SK-N-SH (cell line): Measurements from ENCODE around the gene FRMD3. TPM values are rescaled to one million over a fixed set of nuclear protein-coding genes. Genes with fewer than 3 reads are reported as not detected.

Source experiments
- CTCF ChIA-PET: fragments of 300-600, 350-600 bp; formaldehyde crosslinking; extraction: SDS; loops from one replicate; lab custom pipeline; 2021; lab: Yijun Ruan, JAX
- POLR2A ChIA-PET: fragments of 350-600 bp; sonication (Branson Sonifier 250); formaldehyde crosslinking; extraction: SDS; loops from one replicate; lab custom pipeline; 2020; ENCODE audit warnings: antibody characterized with exemption, inconsistent platforms; lab: Yijun Ruan, JAX
- DNase-seq: peaks from one replicate; pipeline ENCODE4 v3.0.0; 2012
- H2AFZ ChIP-seq: fragments of 200-600 bp; sonication (generic); 2 replicates; pipeline ENCODE4 v1.8.1; 2016; ENCODE audit warnings: antibody characterized with exemption, mild to moderate bottlenecking, low read depth
- H3F3A ChIP-seq: fragments of 200-600 bp; sonication (generic); replicated peaks from 2 replicates; pipeline ENCODE3; 2016; ENCODE audit warnings: antibody characterized with exemption, mild to moderate bottlenecking; ENCODE audit not compliant: insufficient read depth
- H3K27ac ChIP-seq, 2 experiments: fragments of 200-500 bp in 1 of 2; fragments of 200-600 bp in 1 of 2; sonication (Bioruptor generic) in 1 of 2; sonication (generic), shearing (Covaris generic) in 1 of 2; 2 replicates each; pipeline versions ENCODE4 v1.5.1 to v1.6.1; 2014 to 2016; ENCODE audit warnings: low read depth in 2 of 2, inconsistent platforms in 1 of 2, low read length in 1 of 2, mild to moderate bottlenecking in 1 of 2, mixed read lengths in 1 of 2
- H3K27me3 ChIP-seq: fragments of 200-600 bp; sonication (generic), shearing (Covaris generic); 2 replicates; pipeline ENCODE4 v1.6.1; 2016; ENCODE audit warnings: mixed run types; ENCODE audit not compliant: insufficient read depth
- H3K36me3 ChIP-seq, 2 experiments: fragments of 200-500 bp in 1 of 2; fragments of 200-600 bp in 1 of 2; sonication (Bioruptor generic) in 1 of 2; sonication (generic) in 1 of 2; replicated peaks in 1 of 2; 2 replicates each; pipeline versions ENCODE3 to v1.5.1; 2014 to 2016; ENCODE audit warnings: low read length in 1 of 2, mild to moderate bottlenecking in 1 of 2; ENCODE audit not compliant: insufficient read depth in 2 of 2, control insufficient read depth in 1 of 2
- H3K4me1 ChIP-seq, 2 experiments: fragments of 200-500 bp in 1 of 2; fragments of 200-600 bp in 1 of 2; sonication (Bioruptor generic) in 1 of 2; sonication (generic), shearing (Covaris generic) in 1 of 2; 2 replicates each; pipeline versions ENCODE4 v1.5.1 to v1.6.1; 2014 to 2016; ENCODE audit warnings: low read depth in 1 of 2, low read length in 1 of 2, mixed run types in 1 of 2; ENCODE audit not compliant: insufficient read depth in 2 of 2, control insufficient read depth in 1 of 2
- H3K4me2 ChIP-seq: fragments of 200-600 bp; sonication (generic), shearing (Covaris generic); 2 replicates; pipeline ENCODE4 v1.6.1; 2017; ENCODE audit warnings: mixed run types
- H3K4me3 ChIP-seq, 2 experiments: fragments of 200-500 bp in 1 of 2; fragments of 200-600 bp in 1 of 2; sonication (Bioruptor generic) in 1 of 2; sonication (generic), shearing (Covaris generic) in 1 of 2; 2 replicates each; pipeline versions ENCODE4 v1.5.1 to v1.8.1; 2014 to 2016; ENCODE audit warnings: low read depth in 2 of 2, inconsistent platforms in 1 of 2, low read length in 1 of 2, mild to moderate bottlenecking in 1 of 2, mixed read lengths in 1 of 2, moderate library complexity in 1 of 2
- H3K79me2 ChIP-seq: fragments of 200-600 bp; sonication (generic); 2 replicates; pipeline ENCODE4 v1.8.1; 2017; ENCODE audit warnings: mild to moderate bottlenecking; ENCODE audit not compliant: insufficient read depth
- H3K9ac ChIP-seq: fragments of 200-600 bp; sonication (generic); 2 replicates; pipeline ENCODE4 v1.6.1; 2017; ENCODE audit warnings: mixed run types
- H3K9me2 ChIP-seq: fragments of 200-600 bp; sonication (generic); 2 replicates; pipeline ENCODE4 v1.6.1; 2017; ENCODE audit warnings: mixed run types
- H3K9me3 ChIP-seq: fragments of 200-600 bp; sonication (generic); 2 replicates; pipeline ENCODE4 v1.6.1; 2017; ENCODE audit warnings: mixed run types, mild to moderate bottlenecking, moderate library complexity
- H4K20me1 ChIP-seq: fragments of 200-600 bp; sonication (generic); 2 replicates; pipeline ENCODE4 v1.6.1; 2017; ENCODE audit warnings: mild to moderate bottlenecking, mixed run types; ENCODE audit not compliant: insufficient read depth
- CHD2 ChIP-seq: fragments of 150-350 bp; IDR thresholded peaks from 2 replicates; pipeline ENCODE4 v1.6.1; 2018; ENCODE audit warnings: low read length; ENCODE audit not compliant: partially characterized antibody
- ELF1 ChIP-seq: IDR thresholded peaks from 2 replicates; pipeline ENCODE4 v1.4.0; 2012
- EZH2phosphoT487 ChIP-seq: fragments of 200-600 bp; sonication (generic); IDR thresholded peaks from 2 replicates; pipeline ENCODE4 v1.6.1; 2017; ENCODE audit warnings: low read depth, mixed run types, mild to moderate bottlenecking, antibody characterized with exemption, moderate library complexity, borderline replicate concordance
- FOXM1 ChIP-seq: IDR thresholded peaks from 2 replicates; pipeline ENCODE4 v1.4.0; 2012; ENCODE audit warnings: low read depth, mild to moderate bottlenecking
- GATA2 ChIP-seq: sonication (generic); formaldehyde crosslinking; IDR thresholded peaks from 2 replicates; pipeline ENCODE4 v1.5.0; 2020; ENCODE audit warnings: mild to moderate bottlenecking, missing genetic modification reagents
- IRF3 ChIP-seq: fragments of 150-350 bp; IDR thresholded peaks from 2 replicates; pipeline ENCODE4 v1.6.1; 2016; ENCODE audit warnings: mild to moderate bottlenecking, low read depth, low read length
- JUND ChIP-seq: IDR thresholded peaks from 2 replicates; pipeline ENCODE4 v1.4.0; 2012
- MEF2A ChIP-seq: IDR thresholded peaks from 2 replicates; pipeline ENCODE4 v1.4.0; 2012; ENCODE audit warnings: low read depth, borderline replicate concordance
- MXI1 ChIP-seq: IDR thresholded peaks from 2 replicates; pipeline ENCODE4 v1.6.1; 2012; ENCODE audit warnings: mild to moderate bottlenecking, low read depth, low read length, improper control_type of control experiment
- NFIC ChIP-seq: IDR thresholded peaks from 2 replicates; pipeline ENCODE4 v1.4.0; 2012; ENCODE audit warnings: borderline replicate concordance
- RAD21 ChIP-seq: IDR thresholded peaks from 2 replicates; pipeline ENCODE4 v1.6.1; 2012; ENCODE audit warnings: mild to moderate bottlenecking, low read length
- RCOR1 ChIP-seq: fragments of 150-350 bp; IDR thresholded peaks from 2 replicates; pipeline ENCODE4 v1.6.1; 2017; ENCODE audit warnings: antibody characterized with exemption, low read length
- REST ChIP-seq: IDR thresholded peaks from 2 replicates; pipeline ENCODE4 v1.6.1; 2012; ENCODE audit warnings: mild to moderate bottlenecking, low read depth, low read length, moderate library complexity
- RXRA ChIP-seq: IDR thresholded peaks from 2 replicates; pipeline ENCODE4 v1.4.0; 2012; ENCODE audit warnings: low read depth, mild to moderate bottlenecking, borderline replicate concordance
- TAF1 ChIP-seq: IDR thresholded peaks from 2 replicates; pipeline ENCODE4 v1.6.1; 2012; ENCODE audit warnings: low read depth, mild to moderate bottlenecking, low read length, moderate library complexity, borderline replicate concordance
- TCF12 ChIP-seq: IDR thresholded peaks from 2 replicates; pipeline ENCODE4 v1.4.0; 2012
- TEAD4 ChIP-seq: IDR thresholded peaks from 2 replicates; pipeline ENCODE4 v1.4.0; 2012; ENCODE audit warnings: mild to moderate bottlenecking, borderline replicate concordance; ENCODE audit not compliant: insufficient read depth
- ZBTB33 ChIP-seq: IDR thresholded peaks from 2 replicates; pipeline ENCODE4 v1.4.0; 2012; ENCODE audit warnings: low read depth, borderline replicate concordance
- polyA plus RNA-seq, 3 experiments: library from polyadenylated mRNA; depleted of rRNA; stranded (reverse); fragments of >200 nt; gene quantifications; 2 replicates each; pipeline ENCODE4 v1.2.3, GENCODE V29; 2012
- TF ChIP-seq, protein P1 (sequence below): IDR thresholded peaks from 2 replicates; pipeline ENCODE4 v1.4.0; 2012; ENCODE audit warnings: low read depth, borderline replicate concordance
- TF ChIP-seq, protein P2 (sequence below): IDR thresholded peaks from 2 replicates; pipeline ENCODE4 v1.4.0; 2012; ENCODE audit warnings: low read depth

Gene FRMD3
- polyA plus RNA-seq, 1 of the 3 experiments (the other 2 are of a cell fraction): 0.89 TPM

DNA sequence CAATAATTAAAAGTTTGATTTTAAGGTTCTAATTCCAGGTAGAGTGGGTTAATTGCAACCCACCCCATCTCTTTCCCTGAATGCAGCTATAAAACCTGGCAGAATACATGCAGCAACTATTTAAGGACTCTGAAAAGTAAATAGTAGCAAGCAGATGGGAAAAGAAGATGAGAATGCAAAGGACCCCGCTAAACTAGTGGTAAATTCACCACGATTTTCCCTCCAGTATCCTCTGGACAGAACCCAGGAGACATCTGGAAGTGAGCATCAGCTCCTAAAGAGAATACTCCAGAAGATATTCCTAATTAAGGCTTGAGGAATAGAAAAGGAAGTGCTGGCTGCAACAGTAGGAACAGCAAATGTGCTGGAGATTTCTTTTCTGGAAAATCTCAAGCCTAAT lies 170.9 kb downstream of the FRMD3 start (continued):
- TF ChIP-seq TAF1: no peak
- TF ChIP-seq TCF12: no peak
- TF ChIP-seq, all 33 proteins: peak for 0

DNA sequence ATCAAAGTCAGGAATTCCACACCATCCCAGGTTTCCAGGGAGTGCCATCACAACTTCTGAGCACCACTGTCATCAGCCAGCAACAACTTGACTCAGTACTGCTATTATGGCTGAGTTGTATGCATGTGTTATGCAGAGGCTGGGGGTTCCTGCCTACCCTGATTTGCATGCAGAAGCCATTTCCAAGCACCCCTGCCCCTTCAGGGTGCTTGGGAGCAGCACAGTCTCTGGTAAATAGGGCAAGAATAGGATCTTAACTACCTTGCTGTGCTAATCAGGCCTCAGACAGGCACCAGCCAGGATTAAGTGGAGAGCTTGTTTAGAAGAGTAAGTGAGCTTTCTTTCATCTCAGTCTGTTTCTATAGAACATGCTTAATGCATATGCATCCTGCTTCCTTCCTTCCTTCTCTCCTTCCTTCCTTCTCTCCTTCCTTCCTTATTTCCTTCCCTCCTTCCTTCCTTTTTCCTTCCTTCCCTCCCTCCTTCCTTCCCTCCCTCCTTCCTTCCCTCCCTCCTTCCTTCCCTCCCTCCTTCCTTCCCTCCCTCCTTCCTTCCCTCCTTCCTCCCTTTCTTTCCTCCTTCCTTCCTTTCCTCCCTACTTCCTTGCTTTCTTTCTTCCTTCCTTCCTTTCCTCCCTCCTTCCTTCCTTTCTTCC lies 175.7 kb downstream of the FRMD3 start:
- no peaks in the 10 kb centered on the region for H3K27me3 ChIP-seq
- POLR2A ChIA-PET: interaction anchor here (0.6 kb wide), 1 partner anchor 175 kb away, joined by 3 read pairs; no protein-coding TSS in a partner anchor

More for the DNA sequence above, 175.7 kb downstream of the FRMD3 start:
- H3K36me3 ChIP-seq: peaks cover 0 to 5% of the 10 kb centered on the region in 2 experiments
- no peak overlapping the region for H3K9ac ChIP-seq
- no peaks in the 10 kb centered on the region for H3K4me1 ChIP-seq
- H3F3A ChIP-seq: peaks cover 2% of the 10 kb centered on the region
- CTCF ChIA-PET: interaction anchor here (1.0 kb wide), 1 partner anchor 27 kb away, joined by 3 read pairs; no protein-coding TSS in a partner anchor
- TF ChIP-seq ELF1 (no peak), TEAD4 (no peak), RXRA (no peak), IRF3 (no peak), REST (no peak), GATA2 (CRISPR knock-in tag) (no peak), RCOR1 (no peak), TCF12 (no peak), ZBTB33 (no peak), NFIC (no peak), EZH2phosphoT487 (no peak), MEF2A (no peak), RAD21 (no peak), TAF1 (no peak), JUND (no peak), CHD2 (no peak), MXI1 (no peak), FOXM1 (no peak)
- TF ChIP-seq, protein P1, sequence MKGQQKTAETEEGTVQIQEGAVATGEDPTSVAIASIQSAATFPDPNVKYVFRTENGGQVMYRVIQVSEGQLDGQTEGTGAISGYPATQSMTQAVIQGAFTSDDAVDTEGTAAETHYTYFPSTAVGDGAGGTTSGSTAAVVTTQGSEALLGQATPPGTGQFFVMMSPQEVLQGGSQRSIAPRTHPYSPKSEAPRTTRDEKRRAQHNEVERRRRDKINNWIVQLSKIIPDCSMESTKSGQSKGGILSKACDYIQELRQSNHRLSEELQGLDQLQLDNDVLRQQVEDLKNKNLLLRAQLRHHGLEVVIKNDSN: no peak
- TF ChIP-seq, protein P2, sequence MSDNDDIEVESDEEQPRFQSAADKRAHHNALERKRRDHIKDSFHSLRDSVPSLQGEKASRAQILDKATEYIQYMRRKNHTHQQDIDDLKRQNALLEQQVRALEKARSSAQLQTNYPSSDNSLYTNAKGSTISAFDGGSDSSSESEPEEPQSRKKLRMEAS: no peak
- H3K9me2 ChIP-seq: no peaks in the 10 kb centered on the region; the same call in 1 of the 2 replicates
- no peak overlapping the region for H3K27ac ChIP-seq
- no peaks in the 10 kb centered on the region for H3K9me3 ChIP-seq
- no peak overlapping the region for H3K4me2 ChIP-seq
- H2AFZ ChIP-seq: no peak overlapping the region
- DNase-seq: no peak
- H3K4me3 ChIP-seq: no peak overlapping the region
- H3K79me2 ChIP-seq: 0 out of 2 replicates have a peak, but pooled peaks cover 5% of the 10 kb centered on the region
- H4K20me1 ChIP-seq: no peaks in the 10 kb centered on the region
